Ramos (cell line): ENCODE results near the gene RABGAP1L.
"Not testable (repeated sequence)": the region's sequence is repeated elsewhere in the genome, so short reads cannot be mapped to it uniquely, and the experiment has no call there.

Experiments
- in situ Hi-C: fragments of 300-500 bp; cut with MboI; formaldehyde crosslinking; loops from one replicate; pipeline ENCODE4 v1.14.3; 2022; ENCODE audit warnings: low sequenced_read_pairs; ENCODE audit not compliant: unreplicated experiment

The RABGAP1L gene

GRCh38 chr1:174884038-174884437 is 724.7 kb downstream of the RABGAP1L start:
- in situ Hi-C loops: no loop called here

GRCh38 chr1:174884566-174884965 is 725.2 kb downstream of the RABGAP1L start:
- in situ Hi-C loops: no loop called here

- in situ Hi-C loops: no loop called here
These were observed 730.7 kb downstream of the RABGAP1L start for GRCh38 chr1:174890024-174890423.

- in situ Hi-C loops: no loop called here
These were observed 732.7 kb downstream of the RABGAP1L start for GRCh38 chr1:174892016-174892415.

- in situ Hi-C loops: no loop called here
These were observed 734.9 kb downstream of the RABGAP1L start for GRCh38 chr1:174894117-174894762.

GRCh38 chr1:174895610-174896009 is 736.3 kb downstream of the RABGAP1L start:
- in situ Hi-C loops: not testable (repeated sequence)

GRCh38 chr1:174898102-174898797 is 738.9 kb downstream of the RABGAP1L start:
- in situ Hi-C loops: no loop called here

- in situ Hi-C loops: no loop called here
These were observed 741.0 kb downstream of the RABGAP1L start for GRCh38 chr1:174900317-174900716.

GRCh38 chr1:174902531-174903099 is 743.3 kb downstream of the RABGAP1L start:
- in situ Hi-C loops: no loop called here

GRCh38 chr1:174911606-174912005 is 752.3 kb downstream of the RABGAP1L start:
- in situ Hi-C loops: no loop called here

GRCh38 chr1:174912264-174912663 is 752.9 kb downstream of the RABGAP1L start:
- in situ Hi-C loops: no loop called here

GRCh38 chr1:174913225-174913903 is 754.0 kb downstream of the RABGAP1L start:
- in situ Hi-C loops: no loop called here

GRCh38 chr1:174914991-174915390 is 755.7 kb downstream of the RABGAP1L start:
- in situ Hi-C loops: no loop called here

- in situ Hi-C loops: no loop called here
These were observed 757.5 kb downstream of the RABGAP1L start for GRCh38 chr1:174916846-174917245.

GRCh38 chr1:174920093-174920492 is 760.8 kb downstream of the RABGAP1L start:
- in situ Hi-C loops: no loop called here

- in situ Hi-C loops: no loop called here
These were observed 762.8 kb downstream of the RABGAP1L start for GRCh38 chr1:174922121-174922520.

GRCh38 chr1:174923820-174924219 is 764.5 kb downstream of the RABGAP1L start:
- in situ Hi-C loops: no loop called here

- in situ Hi-C loops: no loop called here
These were observed 769.2 kb downstream of the RABGAP1L start for GRCh38 chr1:174928541-174928940.

- in situ Hi-C loops: no loop called here
These were observed 771.9 kb downstream of the RABGAP1L start for GRCh38 chr1:174931214-174931613.

- in situ Hi-C loops: no loop called here
These were observed 773.3 kb downstream of the RABGAP1L start for GRCh38 chr1:174932587-174932986.
